Thoracic aorta (tissue), 2 donors: Measurements from ENCODE around the gene FNDC3B. TPM values are rescaled to one million over a fixed set of nuclear protein-coding genes. Genes with fewer than 3 reads are reported as not detected.

Experiments used
- ATAC-seq: fragments of 150-250 bp; one replicate; pipeline ENCODE4 v1.8.0; 2017; ENCODE audit warnings: low read depth; ENCODE audit not compliant: insufficient number of reproducible peaks, low FRiP score
- DNase-seq: peaks from one replicate; pipeline ENCODE4 v3.0.0-alpha.2; 2020; ENCODE audit warnings: low spot score
- H3K27ac ChIP-seq, 2 donors: fragments of 200-600 bp; sonication (generic); 1 replicate in 1 of 2; 2 replicates in 1 of 2; pipeline ENCODE4 v1.5.1; 2016; ENCODE audit warnings: mild to moderate bottlenecking in 2 of 2, moderate library complexity in 2 of 2
- H3K27me3 ChIP-seq: fragments of 200-600 bp; sonication (generic); replicated peaks from 2 replicates; pipeline ENCODE4 v1.6.0; 2016; ENCODE audit warnings: mild to moderate bottlenecking; ENCODE audit not compliant: insufficient read depth
- H3K36me3 ChIP-seq: fragments of 200-600 bp; sonication (generic); one replicate; pipeline ENCODE4 v1.5.1; 2016
- H3K4me1 ChIP-seq, 2 donors: fragments of 200-600 bp; sonication (generic); 1 replicate in 1 of 2; 2 replicates in 1 of 2; pipeline versions ENCODE4 v1.5.1 to v1.6.0; 2016; ENCODE audit warnings: low read depth in 2 of 2, mild to moderate bottlenecking in 1 of 2; ENCODE audit not compliant: control insufficient read depth in 1 of 2
- H3K4me3 ChIP-seq: fragments of 200-600 bp; sonication (generic); 2 replicates; pipeline ENCODE4 v1.5.1; 2016; ENCODE audit warnings: mild to moderate bottlenecking
- H3K9me3 ChIP-seq: fragments of 200-600 bp; sonication (generic); 2 replicates; pipeline ENCODE4 v1.5.1; 2016
- total RNA-seq, 2 donors: library from RNA; depleted of rRNA; stranded (reverse); fragments of >200 nt; gene quantifications; one replicate each; pipeline versions ENCODE4 v1.1.0 to v1.2.3, GENCODE V29; 2016
- TF ChIP-seq, protein P1 (sequence below): fragments of 200-600 bp; sonication (generic); IDR thresholded peaks from one replicate; pipeline ENCODE4 v1.5.1; 2019; ENCODE audit warnings: antibody characterized with exemption

The FNDC3B gene
- total RNA-seq, 2 donors from 2014 or later, result 113 to 163 TPM

DNA sequence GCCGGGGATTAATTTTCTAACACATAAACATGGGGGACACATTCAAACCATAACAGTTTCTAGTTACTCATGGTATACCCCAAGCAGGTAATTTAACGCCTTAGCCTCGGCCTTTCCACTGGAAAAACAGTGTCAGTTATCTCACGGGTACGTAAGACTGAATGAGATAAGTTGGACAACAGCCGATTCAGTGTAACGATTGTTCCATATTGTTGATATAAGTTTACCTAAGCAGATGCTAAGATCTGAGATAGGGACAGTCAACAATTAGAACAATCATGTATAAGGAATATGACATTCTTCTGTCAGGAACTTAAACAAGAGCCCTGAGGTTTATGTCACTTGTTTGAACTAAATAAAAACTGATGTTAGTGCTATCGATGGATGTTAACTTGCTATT lies 278.1 kb downstream of the FNDC3B start:
- ATAC-seq, result no peak
- H3K36me3 ChIP-seq, result no peaks in the 10 kb centered on the region
- no peak overlapping the region for H3K4me3 ChIP-seq
- no peaks in the 10 kb centered on the region for H3K9me3 ChIP-seq
- peak overlapping the region; percentile 80 to 95 for H3K27ac ChIP-seq
- peaks cover 73 to 98% of the 10 kb centered on the region in 2 donors for H3K4me1 ChIP-seq
- no peaks in the 10 kb centered on the region for H3K27me3 ChIP-seq
- TF ChIP-seq, protein P1, sequence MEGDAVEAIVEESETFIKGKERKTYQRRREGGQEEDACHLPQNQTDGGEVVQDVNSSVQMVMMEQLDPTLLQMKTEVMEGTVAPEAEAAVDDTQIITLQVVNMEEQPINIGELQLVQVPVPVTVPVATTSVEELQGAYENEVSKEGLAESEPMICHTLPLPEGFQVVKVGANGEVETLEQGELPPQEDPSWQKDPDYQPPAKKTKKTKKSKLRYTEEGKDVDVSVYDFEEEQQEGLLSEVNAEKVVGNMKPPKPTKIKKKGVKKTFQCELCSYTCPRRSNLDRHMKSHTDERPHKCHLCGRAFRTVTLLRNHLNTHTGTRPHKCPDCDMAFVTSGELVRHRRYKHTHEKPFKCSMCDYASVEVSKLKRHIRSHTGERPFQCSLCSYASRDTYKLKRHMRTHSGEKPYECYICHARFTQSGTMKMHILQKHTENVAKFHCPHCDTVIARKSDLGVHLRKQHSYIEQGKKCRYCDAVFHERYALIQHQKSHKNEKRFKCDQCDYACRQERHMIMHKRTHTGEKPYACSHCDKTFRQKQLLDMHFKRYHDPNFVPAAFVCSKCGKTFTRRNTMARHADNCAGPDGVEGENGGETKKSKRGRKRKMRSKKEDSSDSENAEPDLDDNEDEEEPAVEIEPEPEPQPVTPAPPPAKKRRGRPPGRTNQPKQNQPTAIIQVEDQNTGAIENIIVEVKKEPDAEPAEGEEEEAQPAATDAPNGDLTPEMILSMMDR, result no peak
- no peak for DNase-seq

DNA sequence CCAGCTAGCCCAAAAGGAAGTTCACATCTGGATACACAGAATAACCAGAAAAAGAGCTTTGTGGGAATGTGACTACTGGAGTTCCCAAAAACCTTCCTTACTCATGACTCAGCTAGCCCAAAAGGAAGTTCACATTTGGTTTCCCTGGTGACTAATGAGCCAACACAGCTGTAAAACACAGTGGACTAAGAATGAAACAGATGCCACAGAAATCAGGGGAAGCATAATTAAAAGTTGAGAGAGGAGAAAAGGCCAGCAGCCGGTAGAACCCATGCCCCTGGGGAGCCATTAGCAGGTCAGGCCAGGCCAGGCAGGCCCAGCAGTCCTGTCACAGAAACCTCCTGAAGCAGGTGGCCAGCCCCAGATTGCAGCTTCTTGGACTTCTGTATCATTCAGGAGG lies 278.6 kb downstream of the FNDC3B start:
- Histone ChIP-seq H3K36me3 (no peaks in the 10 kb centered on the region), H3K9me3 (no peaks in the 10 kb centered on the region), H3K4me1 (peaks cover 71 to 96% of the 10 kb centered on the region in 2 donors), H3K27me3 (no peaks in the 10 kb centered on the region), H3K27ac (peak overlapping the region; percentile 80 to 95), H3K4me3 (peak overlapping the region; percentile 39)
- DNase-seq, result no peak
- TF ChIP-seq, protein P1, result no peak
- peak; percentile 67 for ATAC-seq

DNA sequence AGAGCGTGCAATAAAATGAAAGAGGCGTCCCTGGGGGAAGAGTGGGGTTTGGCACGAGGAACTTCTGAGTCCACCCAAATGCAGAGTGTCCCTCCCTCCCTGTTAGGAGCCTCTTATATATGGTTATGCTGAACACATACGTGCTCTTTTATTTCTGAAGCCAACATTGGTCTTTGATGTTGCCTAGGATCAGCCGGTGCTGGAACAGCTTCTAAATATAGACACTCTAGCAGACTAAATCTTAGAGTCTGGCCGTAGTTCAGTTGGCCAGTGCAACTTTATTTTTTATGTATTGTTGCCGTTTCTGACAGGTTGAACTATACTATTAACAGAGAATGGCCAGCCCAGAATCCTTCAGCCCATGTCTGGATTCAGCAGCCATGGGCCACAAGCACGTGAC lies 280.2 kb downstream of the FNDC3B start:
- Histone ChIP-seq H3K27ac (peak overlapping the region; percentile 80 to 95), H3K4me3 (no peak overlapping the region), H3K9me3 (no peaks in the 10 kb centered on the region), H3K36me3 (no peaks in the 10 kb centered on the region), H3K27me3 (no peaks in the 10 kb centered on the region), H3K4me1 (peaks cover 78 to 96% of the 10 kb centered on the region in 2 donors)
- DNase-seq (no peak), ATAC-seq (no peak)
- TF ChIP-seq, protein P1, result no peak

DNA sequence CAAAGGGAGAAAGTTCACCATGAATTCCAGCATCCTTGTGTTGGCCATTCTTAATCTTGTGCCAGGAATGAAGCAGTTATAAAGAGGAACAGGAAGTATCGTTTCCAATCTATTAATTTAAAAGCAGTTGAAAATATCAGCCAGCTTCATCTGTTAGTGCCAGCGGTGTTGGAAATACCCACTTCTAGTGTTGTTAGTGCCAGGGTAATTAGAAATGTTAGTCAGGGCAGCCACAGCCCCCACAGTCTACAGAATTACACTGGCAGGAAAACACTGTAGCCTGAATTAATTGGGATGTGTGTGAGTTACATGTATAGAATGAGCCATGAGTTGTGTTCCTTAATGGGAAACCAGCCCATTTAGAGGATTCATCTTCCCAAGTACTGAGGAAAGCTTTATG lies 281.1 kb downstream of the FNDC3B start:
- no peaks in the 10 kb centered on the region for H3K9me3 ChIP-seq
- no peak for DNase-seq
- H3K4me1 ChIP-seq, result peaks cover 73 to 93% of the 10 kb centered on the region in 2 donors
- TF ChIP-seq, protein P1, result no peak
- H3K4me3 ChIP-seq, result no peak overlapping the region
- no peak for ATAC-seq
- H3K27me3 ChIP-seq, result no peaks in the 10 kb centered on the region
- H3K27ac ChIP-seq, result peak overlapping the region; percentile 80 to 95
- H3K36me3 ChIP-seq, result peaks cover 1% of the 10 kb centered on the region

DNA sequence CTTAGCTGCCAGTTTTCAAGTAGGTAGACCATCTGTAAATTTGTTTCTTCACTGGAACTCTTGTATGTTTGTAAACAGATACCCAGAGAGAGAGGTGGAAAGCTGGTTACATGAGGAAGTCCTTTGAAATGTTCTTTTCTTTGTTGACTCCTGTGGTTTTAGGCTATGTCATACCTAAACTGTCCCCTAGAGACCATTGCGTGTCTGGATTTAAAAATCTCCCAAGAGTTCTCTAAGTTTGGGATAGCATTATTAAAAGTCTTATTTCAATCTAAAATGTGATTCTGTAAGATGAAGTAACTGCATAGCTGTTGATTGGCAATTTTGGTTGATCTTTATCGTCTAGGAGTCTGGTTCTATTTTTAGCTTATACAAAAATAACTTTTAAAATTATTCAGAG lies 281.7 kb downstream of the FNDC3B start:
- H3K4me3 ChIP-seq, result no peak overlapping the region
- peaks cover 6% of the 10 kb centered on the region for H3K36me3 ChIP-seq
- H3K27me3 ChIP-seq, result no peaks in the 10 kb centered on the region
- H3K9me3 ChIP-seq, result no peaks in the 10 kb centered on the region
- no peak for DNase-seq
- H3K4me1 ChIP-seq, result peaks cover 69 to 87% of the 10 kb centered on the region in 2 donors
- no peak for ATAC-seq
- TF ChIP-seq, protein P1, result peak; percentile 45
- H3K27ac ChIP-seq, result peak overlapping the region; percentile 80 to 95
